NB4 (cell line): ENCODE data around the gene SNRPD3.

Experiments
- MYC ChIP-seq: IDR thresholded peaks from 2 replicates; pipeline ENCODE4 v1.6.1; 2011; ENCODE audit warnings: low read depth, low read length
- POLR2A ChIP-seq: IDR thresholded peaks from 2 replicates; pipeline ENCODE4 v1.6.1; 2011; ENCODE audit warnings: mild to moderate bottlenecking; ENCODE audit not compliant: insufficient read length; ENCODE audit errors: extremely low read depth
- TF ChIP-seq, protein P1 (sequence below): IDR thresholded peaks from one replicate; pipeline ENCODE4 v1.5.1; 2012; ENCODE audit warnings: low read depth, low read length

DNA sequence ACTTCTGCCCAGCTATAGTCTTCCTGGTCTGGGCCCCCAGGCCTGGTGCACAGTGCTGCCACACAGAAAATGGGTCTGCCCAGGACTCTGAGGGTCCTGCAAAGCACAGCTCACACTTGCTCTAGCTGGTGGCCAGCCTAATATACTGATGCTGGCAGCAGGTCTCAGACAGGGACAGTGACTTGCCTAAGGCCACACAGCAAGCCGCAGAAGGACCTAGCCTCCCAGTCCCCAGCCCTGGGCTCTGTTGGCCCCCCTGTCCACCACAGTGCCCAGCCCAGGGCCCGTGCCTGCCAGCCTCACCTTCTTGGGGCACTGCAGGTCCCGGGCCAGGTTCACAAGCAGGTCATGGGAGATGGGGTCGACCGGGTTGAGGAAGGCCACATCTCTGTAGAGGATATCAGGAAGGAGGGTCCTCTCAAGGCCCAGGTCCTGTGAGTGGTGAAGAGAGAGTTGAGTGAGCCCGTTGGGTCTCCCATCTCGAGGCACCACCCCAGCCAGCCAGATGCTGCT is 33.8 kb downstream of the SNRPD3 start:
- TF ChIP-seq MYC (no peak), POLR2A (no peak)
- TF ChIP-seq, protein P1, sequence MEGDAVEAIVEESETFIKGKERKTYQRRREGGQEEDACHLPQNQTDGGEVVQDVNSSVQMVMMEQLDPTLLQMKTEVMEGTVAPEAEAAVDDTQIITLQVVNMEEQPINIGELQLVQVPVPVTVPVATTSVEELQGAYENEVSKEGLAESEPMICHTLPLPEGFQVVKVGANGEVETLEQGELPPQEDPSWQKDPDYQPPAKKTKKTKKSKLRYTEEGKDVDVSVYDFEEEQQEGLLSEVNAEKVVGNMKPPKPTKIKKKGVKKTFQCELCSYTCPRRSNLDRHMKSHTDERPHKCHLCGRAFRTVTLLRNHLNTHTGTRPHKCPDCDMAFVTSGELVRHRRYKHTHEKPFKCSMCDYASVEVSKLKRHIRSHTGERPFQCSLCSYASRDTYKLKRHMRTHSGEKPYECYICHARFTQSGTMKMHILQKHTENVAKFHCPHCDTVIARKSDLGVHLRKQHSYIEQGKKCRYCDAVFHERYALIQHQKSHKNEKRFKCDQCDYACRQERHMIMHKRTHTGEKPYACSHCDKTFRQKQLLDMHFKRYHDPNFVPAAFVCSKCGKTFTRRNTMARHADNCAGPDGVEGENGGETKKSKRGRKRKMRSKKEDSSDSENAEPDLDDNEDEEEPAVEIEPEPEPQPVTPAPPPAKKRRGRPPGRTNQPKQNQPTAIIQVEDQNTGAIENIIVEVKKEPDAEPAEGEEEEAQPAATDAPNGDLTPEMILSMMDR: no peak
